ES-I3 (cell line): ENCODE data around the gene ARHGEF10L.
"Not testable (repeated sequence)": the region's sequence is repeated elsewhere in the genome, so short reads cannot be mapped to it uniquely, and the experiment has no call there.

Experiments used
- H3K36me3 ChIP-seq: 2 replicates; pipeline ENCODE4 v1.6.1; 2013; ENCODE audit warnings: mild to moderate bottlenecking, low read length, control low read depth, moderate library complexity; ENCODE audit not compliant: insufficient read depth
- H3K4me1 ChIP-seq: 2 replicates; pipeline ENCODE4 v1.6.1; 2013; ENCODE audit warnings: mild to moderate bottlenecking, control low read depth, low read length; ENCODE audit not compliant: insufficient read depth
- H3K9ac ChIP-seq: 2 replicates; pipeline ENCODE4 v1.6.1; 2013; ENCODE audit warnings: low read depth, mild to moderate bottlenecking, low read length, moderate library complexity
- H3K9me3 ChIP-seq: 2 replicates; pipeline ENCODE4 v1.6.1; 2013; ENCODE audit warnings: mild to moderate bottlenecking, low read length, moderate library complexity; ENCODE audit not compliant: control insufficient read depth, insufficient read depth

The ARHGEF10L gene

DNA sequence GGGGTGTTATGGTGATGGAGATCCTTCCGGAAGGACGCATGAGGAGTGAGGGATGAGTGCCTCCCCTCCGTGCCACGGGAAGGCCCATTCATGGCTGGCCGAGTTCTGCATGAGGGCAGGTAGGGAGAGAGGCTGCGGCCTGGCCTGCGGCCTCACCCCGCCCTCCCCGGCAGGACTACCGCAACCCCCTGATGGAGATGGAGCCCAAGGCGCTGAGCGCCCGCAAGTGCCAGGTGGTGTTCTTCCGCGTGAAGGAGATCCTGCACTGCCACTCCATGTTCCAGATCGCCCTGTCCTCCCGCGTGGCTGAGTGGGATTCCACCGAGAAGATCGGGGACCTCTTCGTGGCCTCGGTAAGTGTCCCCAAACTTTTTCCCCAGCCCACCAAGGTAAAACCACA, 83.3 kb downstream of the ARHGEF10L start:
- no peaks in the 10 kb centered on the region; the same call in 1 of the 2 replicates for H3K4me1 ChIP-seq
- H3K9me3 ChIP-seq = no peaks in the 10 kb centered on the region
- no peak overlapping the region for H3K9ac ChIP-seq
- H3K36me3 ChIP-seq = peaks cover 2% of the 10 kb centered on the region; the same call in 1 of the 2 replicates

DNA sequence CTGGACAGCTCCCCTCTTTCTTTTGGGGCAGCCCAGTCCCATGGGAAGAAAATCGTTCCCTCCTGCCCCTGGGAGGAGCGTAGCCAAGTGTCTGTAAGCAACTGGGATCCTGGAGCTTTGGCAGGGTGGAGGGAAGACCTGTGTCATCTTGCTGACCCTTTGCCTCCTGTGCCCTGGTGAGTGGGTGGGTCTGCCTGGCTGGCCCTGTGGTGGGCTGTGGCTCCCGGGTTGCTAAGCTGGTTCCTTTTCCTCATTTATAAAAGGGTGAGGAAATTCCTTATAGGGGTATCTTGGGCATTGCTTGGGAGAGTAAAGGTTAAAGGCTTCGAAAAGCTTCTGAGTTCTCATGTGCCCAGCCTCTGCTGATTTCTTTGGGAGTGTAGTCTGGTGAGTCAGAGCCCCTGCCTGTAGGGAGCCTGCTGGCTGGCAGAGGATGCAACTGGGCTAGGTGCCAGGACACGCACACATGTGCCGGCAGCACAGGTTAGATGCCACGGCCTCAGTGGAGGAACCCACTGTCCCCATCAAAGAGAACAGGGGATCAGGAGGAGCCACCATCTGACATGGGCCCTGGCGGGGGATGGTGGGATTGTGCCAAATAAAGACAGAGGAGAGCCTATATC, 85.2 kb downstream of the ARHGEF10L start:
- no peak overlapping the region for H3K9ac ChIP-seq
- no peaks in the 10 kb centered on the region for H3K4me1 ChIP-seq
- H3K36me3 ChIP-seq = peaks cover 2% of the 10 kb centered on the region; the same call in 1 of the 2 replicates
- no peaks in the 10 kb centered on the region for H3K9me3 ChIP-seq

DNA sequence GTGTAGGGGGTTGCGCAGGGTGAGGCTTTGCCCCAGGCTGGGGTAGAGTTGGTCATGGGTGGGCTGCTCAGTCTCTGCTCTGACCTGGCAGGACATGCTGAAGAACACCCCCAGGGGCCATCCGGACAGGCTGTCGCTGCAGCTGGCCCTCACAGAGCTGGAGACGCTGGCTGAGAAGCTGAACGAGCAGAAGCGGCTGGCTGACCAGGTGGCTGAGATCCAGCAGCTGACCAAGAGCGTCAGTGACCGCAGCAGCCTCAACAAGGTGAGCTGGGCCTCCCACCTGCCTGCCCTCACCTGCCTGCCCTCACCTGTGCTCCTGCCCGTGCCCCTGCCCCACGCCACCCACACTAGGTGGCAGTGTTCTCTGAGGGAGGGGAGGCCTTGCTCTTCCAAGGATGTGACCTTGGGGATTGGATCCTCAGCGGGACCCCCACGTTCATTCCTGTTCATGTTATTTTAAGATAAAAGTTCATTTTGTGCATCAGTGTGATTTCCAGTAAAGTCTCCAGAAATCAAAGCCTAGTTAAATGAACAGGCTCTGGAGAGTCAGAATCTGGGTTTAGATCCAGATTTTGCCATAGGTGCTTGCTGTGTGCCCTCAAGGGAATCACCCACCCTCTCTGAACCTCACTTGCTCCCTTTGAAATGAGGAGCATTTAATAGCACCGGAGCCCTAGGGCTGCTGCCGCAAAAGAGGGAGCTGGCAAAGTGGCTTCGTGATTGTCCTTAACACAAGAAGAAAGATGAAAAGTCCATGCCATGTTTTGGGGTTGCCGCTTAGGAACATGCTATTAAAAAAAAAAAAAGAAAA, 87.9 kb downstream of the ARHGEF10L start:
- Histone ChIP-seq H3K36me3 (peaks cover 2% of the 10 kb centered on the region), H3K9me3 (no peaks in the 10 kb centered on the region), H3K9ac (no peak overlapping the region), H3K4me1 (no peaks in the 10 kb centered on the region)

DNA sequence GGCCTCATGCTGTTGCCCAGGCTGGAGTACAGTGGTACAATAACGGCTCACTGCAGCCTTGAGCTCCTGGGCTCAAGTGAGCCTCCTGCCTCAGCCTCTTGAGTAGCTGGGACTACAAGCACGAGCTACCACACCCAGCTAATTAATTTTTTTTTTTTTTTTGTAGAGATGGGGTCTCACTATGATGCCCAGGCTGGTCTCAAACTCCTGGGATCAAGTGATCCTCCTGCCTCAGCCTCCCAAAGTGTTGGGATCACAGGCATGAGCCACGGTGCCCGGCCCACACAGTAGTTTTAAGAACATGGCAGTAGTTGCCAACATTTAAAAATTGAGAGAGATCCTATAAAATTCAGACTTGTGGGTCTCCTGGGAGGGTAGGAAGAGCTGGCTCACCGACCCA, 89.5 kb downstream of the ARHGEF10L start:
- H3K9ac ChIP-seq, H3K4me1 ChIP-seq, H3K36me3 ChIP-seq, H3K9me3 ChIP-seq: not testable (repeated sequence)

DNA sequence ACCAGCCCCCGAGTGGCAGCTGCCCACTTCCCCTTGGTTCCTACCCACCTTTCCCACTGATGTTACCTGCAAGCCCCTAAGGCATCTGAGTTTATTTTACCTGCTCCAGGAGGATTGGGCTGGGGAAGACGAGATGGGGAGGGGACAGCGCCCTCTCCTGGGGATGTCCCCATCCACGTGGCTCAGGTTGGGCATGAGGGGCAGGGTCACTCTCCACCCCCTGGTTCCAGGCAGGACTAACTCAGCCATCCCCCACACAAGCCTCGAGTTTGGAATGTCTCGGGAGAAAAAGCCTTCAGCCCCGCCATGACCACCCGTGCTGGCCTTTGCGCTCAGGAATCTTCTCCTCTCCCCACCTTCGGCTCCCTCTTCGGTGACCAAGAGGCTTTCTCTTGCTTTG, 90.0 kb downstream of the ARHGEF10L start:
- no peaks in the 10 kb centered on the region for H3K9me3 ChIP-seq
- peaks cover 10% of the 10 kb centered on the region for H3K36me3 ChIP-seq
- H3K9ac ChIP-seq = no peak overlapping the region
- H3K4me1 ChIP-seq = no peaks in the 10 kb centered on the region

DNA sequence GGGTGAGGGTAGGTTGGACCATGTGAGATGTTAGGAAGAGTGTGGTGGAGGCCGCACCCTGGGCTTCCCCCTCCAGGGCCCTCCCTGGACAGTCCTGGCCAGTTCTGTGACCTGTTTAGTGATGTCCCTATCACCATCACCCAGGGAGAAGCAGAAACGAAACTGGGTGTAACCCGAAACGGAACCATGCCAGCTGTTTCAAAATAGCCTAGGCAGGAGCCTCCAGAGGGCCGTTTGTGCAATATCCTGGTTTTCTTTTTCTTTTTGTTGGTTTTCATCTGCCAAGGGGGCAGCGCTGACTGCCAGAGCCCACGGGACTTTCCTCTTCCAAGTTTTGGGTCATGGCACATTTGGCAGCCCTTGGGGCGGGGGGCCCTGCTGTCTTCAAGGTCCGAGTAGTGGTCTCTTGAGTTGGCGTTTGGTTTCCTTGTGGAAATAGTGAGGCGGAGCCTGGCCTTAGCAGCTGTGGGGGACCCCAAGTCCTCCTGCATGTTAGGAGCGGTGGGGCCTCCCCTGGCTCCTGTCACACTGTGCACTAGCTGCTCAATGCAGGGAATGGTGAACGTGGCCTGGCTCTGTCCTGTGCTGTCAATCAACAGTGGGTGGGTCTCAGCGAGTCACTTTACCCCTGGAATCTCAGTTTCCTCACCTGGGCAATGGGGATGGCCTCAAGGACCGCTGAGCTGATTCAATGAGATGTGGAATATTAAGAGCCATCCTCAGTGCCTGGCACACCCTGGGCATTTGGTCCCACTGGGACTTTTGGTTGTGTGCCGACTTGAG, 90.7 kb downstream of the ARHGEF10L start:
- no peak overlapping the region for H3K9ac ChIP-seq
- H3K9me3 ChIP-seq = no peaks in the 10 kb centered on the region
- peaks cover 9% of the 10 kb centered on the region for H3K36me3 ChIP-seq
- H3K4me1 ChIP-seq = no peaks in the 10 kb centered on the region

DNA sequence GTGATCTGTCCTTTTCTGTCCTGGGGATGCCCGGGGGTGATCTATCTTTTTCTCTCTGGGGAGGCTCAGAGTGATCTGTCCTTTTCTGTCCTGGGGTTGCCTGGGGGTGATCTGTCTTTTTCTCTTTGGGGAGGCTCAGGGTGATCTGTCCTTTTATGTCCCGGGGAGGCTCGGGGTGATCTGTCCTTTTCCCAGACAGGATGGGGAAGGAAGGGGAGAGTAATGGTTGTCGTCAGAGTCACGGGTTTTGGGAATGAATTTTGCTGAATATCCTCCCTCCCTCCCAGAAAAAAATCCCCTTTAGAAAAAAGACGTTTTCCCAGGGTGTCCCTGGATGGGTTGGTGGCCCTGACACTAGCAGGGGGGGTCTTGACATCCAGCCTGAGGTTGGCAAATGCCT, 91.5 kb downstream of the ARHGEF10L start:
- peaks cover 9% of the 10 kb centered on the region for H3K36me3 ChIP-seq
- no peaks in the 10 kb centered on the region for H3K4me1 ChIP-seq

DNA sequence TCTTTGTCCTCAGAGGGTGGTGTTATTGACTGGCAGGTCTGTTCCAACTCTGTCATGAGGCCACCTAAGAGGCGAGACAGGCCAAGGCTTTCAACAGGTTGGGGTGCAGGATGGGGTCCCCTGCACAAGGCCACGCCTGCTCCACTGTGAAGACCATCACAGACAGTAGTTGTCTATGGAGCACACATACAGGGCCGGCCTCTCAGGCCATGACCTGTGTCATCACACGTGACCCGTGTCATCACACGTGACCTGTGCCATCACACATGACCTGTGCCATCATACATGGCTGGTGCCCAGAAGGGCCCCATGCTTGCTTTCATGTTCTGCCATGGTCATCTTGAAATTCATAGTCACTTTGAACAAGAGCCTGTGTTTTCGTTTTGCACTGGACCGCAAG, 91.9 kb downstream of the ARHGEF10L start:
- no peaks in the 10 kb centered on the region for H3K9me3 ChIP-seq
- H3K4me1 ChIP-seq = no peaks in the 10 kb centered on the region
- H3K9ac ChIP-seq = no peak overlapping the region
- H3K36me3 ChIP-seq = peaks cover 9% of the 10 kb centered on the region

More for the DNA sequence above, 91.5 kb downstream of the ARHGEF10L start:
- Histone ChIP-seq H3K9ac (no peak overlapping the region), H3K9me3 (no peaks in the 10 kb centered on the region)

DNA sequence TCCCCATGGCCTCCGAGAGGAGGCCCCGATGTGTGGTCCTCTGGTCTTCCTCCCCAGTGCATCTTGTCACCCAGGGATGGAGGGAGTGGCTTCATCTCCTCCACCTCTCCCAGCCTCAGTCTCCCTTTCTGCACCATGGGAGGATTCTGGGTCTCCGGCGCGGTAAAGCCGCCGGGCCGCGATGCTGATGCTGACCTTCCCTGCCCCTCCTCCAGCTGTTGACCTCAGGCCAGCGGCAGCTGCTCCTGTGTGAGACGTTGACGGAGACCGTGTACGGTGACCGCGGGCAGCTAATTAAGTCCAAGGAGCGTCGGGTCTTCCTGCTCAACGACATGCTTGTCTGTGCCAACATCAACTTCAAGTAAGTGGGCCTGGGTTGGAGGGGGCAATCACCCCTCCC, 92.6 kb downstream of the ARHGEF10L start:
- Histone ChIP-seq H3K9ac (no peak overlapping the region), H3K9me3 (no peaks in the 10 kb centered on the region), H3K36me3 (peaks cover 9% of the 10 kb centered on the region), H3K4me1 (no peaks in the 10 kb centered on the region)

DNA sequence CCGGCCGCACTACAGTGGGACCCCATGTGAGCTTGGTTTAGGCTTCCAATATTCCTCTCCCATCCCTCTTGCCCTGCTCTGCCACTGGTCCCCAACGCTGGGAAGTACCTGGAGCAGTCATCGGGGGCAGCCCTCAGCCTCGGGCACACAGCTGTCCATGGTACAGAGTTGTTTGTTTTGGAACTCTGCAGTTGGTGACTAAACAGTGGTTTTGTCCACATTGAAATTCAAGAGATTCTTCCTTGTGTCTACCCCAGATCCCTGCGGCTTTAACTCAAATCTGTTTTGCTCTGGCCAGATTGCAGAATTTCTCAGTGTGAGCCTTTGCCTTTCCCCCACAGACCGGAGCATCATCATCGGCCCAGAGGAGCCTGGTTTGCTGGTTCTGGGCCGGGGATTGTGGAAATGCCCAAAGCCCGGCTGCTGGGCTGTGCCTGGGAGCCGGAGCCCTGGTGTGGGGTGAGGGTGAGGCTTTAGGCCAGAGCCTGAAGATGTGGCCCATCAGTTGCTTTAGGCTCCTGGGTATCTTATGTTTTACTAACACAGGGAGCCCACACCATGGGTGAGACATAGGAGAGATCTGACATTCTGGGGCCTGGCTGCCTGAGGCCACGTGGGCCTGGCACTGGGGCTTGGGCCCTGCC, 93.2 kb downstream of the ARHGEF10L start:
- Histone ChIP-seq H3K36me3 (peaks cover 9% of the 10 kb centered on the region), H3K4me1 (no peaks in the 10 kb centered on the region), H3K9ac (no peak overlapping the region), H3K9me3 (no peaks in the 10 kb centered on the region)

DNA sequence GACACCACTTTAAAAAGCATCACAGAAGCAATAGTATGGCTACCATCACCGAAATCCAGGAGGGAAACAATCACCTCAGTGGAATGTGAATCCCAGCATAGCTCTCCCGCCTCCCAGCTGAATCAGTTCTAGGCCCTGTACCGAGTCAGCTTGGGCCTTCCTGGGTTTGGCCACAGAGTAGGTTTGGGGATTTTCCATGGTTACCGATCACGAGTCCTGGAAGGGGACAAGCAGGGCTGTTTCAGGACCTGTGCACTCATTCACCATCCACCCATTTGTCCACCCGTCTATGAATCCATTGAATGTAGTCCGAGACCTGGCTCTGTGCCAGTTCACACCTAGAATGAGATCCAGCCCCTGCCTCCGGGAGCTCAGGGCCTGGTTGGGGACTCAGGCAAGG, 94.2 kb downstream of the ARHGEF10L start:
- Histone ChIP-seq H3K36me3 (peaks cover 14% of the 10 kb centered on the region), H3K9me3 (no peaks in the 10 kb centered on the region), H3K4me1 (no peaks in the 10 kb centered on the region), H3K9ac (no peak overlapping the region)

DNA sequence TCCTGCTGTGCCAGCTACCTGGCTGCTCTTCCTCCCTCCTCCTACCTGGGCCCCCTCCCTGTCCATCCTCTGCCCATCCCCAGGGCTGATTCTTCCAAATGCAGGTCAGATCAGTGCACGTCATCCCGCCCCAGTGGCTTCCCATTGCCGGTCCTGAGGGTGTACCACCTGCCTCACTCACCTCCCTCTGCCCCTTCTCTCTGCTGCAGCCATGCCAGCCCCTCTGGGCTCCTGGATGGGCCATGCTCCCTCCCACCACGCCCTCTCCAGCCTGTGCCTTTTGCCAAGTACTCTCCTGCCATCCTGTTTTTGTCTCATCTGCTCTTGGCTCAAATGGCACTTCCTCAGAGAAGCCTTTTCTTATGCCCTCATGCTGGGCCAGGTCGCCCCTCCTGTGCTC, 95.8 kb downstream of the ARHGEF10L start:
- Histone ChIP-seq H3K9me3 (no peaks in the 10 kb centered on the region), H3K4me1 (no peaks in the 10 kb centered on the region), H3K9ac (no peak overlapping the region), H3K36me3 (peaks cover 20% of the 10 kb centered on the region)

DNA sequence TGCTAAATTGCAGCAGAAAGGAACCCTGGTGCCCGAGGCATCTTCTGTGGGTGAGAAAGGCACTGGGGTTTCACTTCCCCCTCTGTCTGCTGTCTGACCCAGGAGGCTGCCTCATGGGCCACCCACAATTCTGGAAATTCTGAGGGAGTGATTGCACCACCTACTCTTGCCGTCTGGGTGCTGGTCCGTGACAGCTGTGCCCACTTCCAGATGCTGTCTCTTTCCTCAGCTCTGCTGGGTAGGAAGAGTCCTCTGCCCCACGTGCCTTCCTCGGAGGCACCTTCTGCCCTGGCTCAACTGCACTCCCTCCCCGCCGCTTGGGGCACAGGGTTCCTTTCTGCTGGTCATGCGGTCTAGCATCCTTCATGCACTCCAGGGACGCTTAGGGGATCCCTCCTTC, 96.3 kb downstream of the ARHGEF10L start:
- Histone ChIP-seq H3K4me1 (no peaks in the 10 kb centered on the region), H3K36me3 (peaks cover 20% of the 10 kb centered on the region), H3K9me3 (no peaks in the 10 kb centered on the region), H3K9ac (no peak overlapping the region)

DNA sequence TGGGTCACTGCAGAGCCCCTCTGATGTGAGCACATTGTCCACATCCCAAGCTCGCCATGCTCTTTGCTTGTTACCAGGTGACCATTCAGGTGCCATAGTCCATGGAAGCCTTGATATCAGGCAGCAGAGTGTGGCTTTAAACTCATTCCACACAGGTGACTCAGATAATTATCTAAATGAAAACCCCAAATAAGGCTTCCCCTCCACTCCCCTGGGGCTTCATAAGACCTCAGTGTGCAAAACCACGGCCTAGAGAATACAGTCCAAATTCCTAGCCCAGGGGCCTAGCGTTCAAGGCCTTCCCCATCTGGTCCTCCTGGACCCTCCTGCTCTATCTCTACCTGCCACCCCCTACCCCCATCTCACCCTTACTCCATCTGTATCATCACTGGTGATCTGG, 97.1 kb downstream of the ARHGEF10L start:
- Histone ChIP-seq H3K36me3 (peaks cover 20% of the 10 kb centered on the region), H3K9me3 (no peaks in the 10 kb centered on the region), H3K4me1 (no peaks in the 10 kb centered on the region), H3K9ac (no peak overlapping the region)
